DND-41 (cell line): ENCODE data around the gene AFAP1.

Experiments used
- CTCF ChIP-seq: IDR thresholded peaks from 2 replicates; pipeline ENCODE4 v1.5.1; 2012; ENCODE audit warnings: borderline replicate concordance, low read length, moderate library complexity, mild to moderate bottlenecking; ENCODE audit not compliant: poor library complexity, severe bottlenecking; ENCODE audit errors: extremely low read depth
- EZH2 ChIP-seq: IDR thresholded peaks from 3 replicates; pipeline ENCODE4 v1.6.1; 2012; ENCODE audit warnings: borderline replicate concordance, low read depth, mild to moderate bottlenecking, moderate library complexity, low read length, inconsistent platforms; ENCODE audit not compliant: severe bottlenecking

GRCh38 chr4:7792616-7793015 lies 147.0 kb downstream of the AFAP1 start:
- TF ChIP-seq EZH2 (no peak), CTCF (no peak)
